ENCODE results near the gene EIPR1. TPM values are rescaled to one million over a fixed set of nuclear protein-coding genes. Genes with fewer than 3 reads are reported as not detected.

EIPR1 gene
- total and polyA plus RNA-seq, 2 of the 4 experiments (the other 2 are of a cell fraction): 46.5 to 67.4 TPM

DNA sequence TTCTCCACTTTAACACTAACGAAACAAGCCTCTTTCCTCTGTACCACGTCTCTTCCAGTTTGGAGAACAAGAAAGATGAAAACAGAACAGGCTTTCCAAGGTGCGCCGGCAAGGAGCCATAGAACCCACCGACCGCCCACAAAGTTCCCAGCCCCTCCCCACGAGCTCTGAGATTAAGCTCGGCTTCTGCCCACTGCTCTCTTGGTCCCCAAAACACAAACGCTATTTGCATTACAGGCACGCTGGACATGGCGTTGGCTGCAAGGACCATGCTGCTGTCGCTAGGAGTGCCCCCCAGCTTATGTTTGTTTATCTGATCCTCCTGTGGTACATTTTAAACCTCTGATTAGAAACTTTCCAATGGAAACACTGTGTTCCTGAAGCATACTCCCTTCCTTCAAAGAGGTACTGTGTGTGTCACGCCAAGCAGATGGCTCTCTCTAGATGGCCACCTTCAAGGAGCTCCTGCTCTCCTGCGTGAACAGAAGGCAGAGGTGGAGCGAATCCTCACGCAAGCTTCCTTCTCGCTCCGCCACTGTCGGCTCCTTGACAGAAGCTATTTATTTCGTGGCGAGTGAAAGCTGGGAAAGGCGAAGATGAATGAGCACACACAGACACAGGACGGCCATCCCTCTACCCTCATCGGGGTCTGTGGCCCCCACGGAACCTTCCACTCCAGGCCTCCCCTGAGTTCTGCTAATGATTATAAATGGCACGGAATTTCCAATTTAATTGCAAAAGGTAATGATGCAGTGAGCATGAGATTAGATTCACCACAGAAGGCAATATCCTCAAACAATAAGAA, 166.2 kb downstream of the EIPR1 start:
- H4K5ac ChIP-seq (ENCODE audit: low read depth, low read length): no peak overlapping the region
- H2AK9ac ChIP-seq (replicated peaks; ENCODE audit: low read depth, low read length, poor library complexity): no peak overlapping the region
- no peak overlapping the region for H3K14ac ChIP-seq (replicated peaks; ENCODE audit: low read depth, low read length)
- H3K4me3 ChIP-seq (ENCODE audit: insufficient read depth, low read depth, low read length): no peak overlapping the region
- H3K18ac ChIP-seq (ENCODE audit: low read depth, low read length): no peak overlapping the region
- in situ Hi-C loops (cut with MboI; ENCODE audit: low sequenced_read_pairs): no loop called here
- H2BK20ac ChIP-seq (ENCODE audit: low read depth, low read length): no peak overlapping the region
- peaks cover 2 to 3% of the 10 kb centered on the region in 2 experiments; a peak in 1 of 4 replicates for H3K79me1 ChIP-seq (ENCODE audit: low read depth in 1 of 2, low read length in 2 of 2)
- H4K20me1 ChIP-seq (ENCODE audit: insufficient read depth, low read length): no peaks in the 10 kb centered on the region
- no peak for ATAC-seq (ENCODE audit: low read depth)
- H2BK5ac ChIP-seq (ENCODE audit: low read depth, low read length, poor library complexity, severe bottlenecking): no peak overlapping the region
- intact Hi-C loops (cut with micrococcal nuclease): no loop called here
- no peaks in the 10 kb centered on the region for H3K4me1 ChIP-seq (ENCODE audit: control insufficient read depth, insufficient read depth, low read length)
- no peak for TF ChIP-seq ELK1 (IDR thresholded peaks at IDR 0.05; ENCODE audit: borderline replicate concordance, low read depth, low read length)
- TF ChIP-seq MXI1 (IDR thresholded peaks at IDR 0.05; ENCODE audit: borderline replicate concordance, low read depth, low read length): no peak
- no peak for TF ChIP-seq CTCF (conservative IDR thresholded peaks at IDR 0.05; ENCODE audit: low read depth, low read length)
- BruUV-seq (replicated peaks): no TSS peak
- CTCF ChIA-PET: no interaction called here
- H2AK5ac ChIP-seq (ENCODE audit: low read depth, low read length): no peak overlapping the region
- no peak overlapping the region for H2AFZ ChIP-seq (replicated peaks; ENCODE audit: low read length, poor library complexity)
- no peaks in the 10 kb centered on the region for H3K9me3 ChIP-seq (ENCODE audit: control insufficient read depth, insufficient read depth, low read length)
- no peak overlapping the region for H4K8ac ChIP-seq (ENCODE audit: low read depth in 2 of 2, low read length in 2 of 2)
- H3K23ac ChIP-seq (ENCODE audit: low read depth, low read length): no peak overlapping the region
- dilution Hi-C loops (cut with HindIII; ENCODE audit: low sequenced_read_pairs, unreplicated experiment): no loop called here
- WGBS, 2 experiments (ENCODE audit: extremely low coverage in 2 of 2, insufficient read length in 1 of 2): 65% methylated on average over 4 of the region's 26 CpGs; no CpG with 5 or more reads in 1 of the 2 experiments
- H3K4ac ChIP-seq (ENCODE audit: low read depth, low read length): no peak overlapping the region
- no peak overlapping the region for H3K9ac ChIP-seq (ENCODE audit: low read depth, low read length)
- H4K91ac ChIP-seq (ENCODE audit: insufficient read depth, low read depth, low read length): no peak overlapping the region
- H3K56ac ChIP-seq (ENCODE audit: extremely low read depth, insufficient read depth, low read length): no peak overlapping the region
- POLR2A ChIA-PET (ENCODE audit: unreplicated experiment): no interaction called here
- H3K36me3 ChIP-seq (ENCODE audit: control insufficient read depth, insufficient read depth, low read length): peaks cover 3% of the 10 kb centered on the region
- no peak for DNase-seq
- H3K4me2 ChIP-seq (ENCODE audit: low read depth, low read length): no peak overlapping the region
- no peaks in the 10 kb centered on the region for H3K27me3 ChIP-seq (ENCODE audit: control insufficient read depth, insufficient read depth, low read length)
- peaks cover 3% of the 10 kb centered on the region; the same call in 1 of the 2 replicates for H3K9me1 ChIP-seq (ENCODE audit: insufficient read depth, low read length)
- H2BK15ac ChIP-seq (ENCODE audit: low read depth, low read length): no peak overlapping the region
- H3K27ac ChIP-seq (ENCODE audit: insufficient read depth, low read length): no peak overlapping the region
- H2BK120ac ChIP-seq (ENCODE audit: low read depth, low read length): no peak overlapping the region

All from IMR-90 (cell line).